ENCODE data around the gene SLX9.

SLX9 gene

DNA sequence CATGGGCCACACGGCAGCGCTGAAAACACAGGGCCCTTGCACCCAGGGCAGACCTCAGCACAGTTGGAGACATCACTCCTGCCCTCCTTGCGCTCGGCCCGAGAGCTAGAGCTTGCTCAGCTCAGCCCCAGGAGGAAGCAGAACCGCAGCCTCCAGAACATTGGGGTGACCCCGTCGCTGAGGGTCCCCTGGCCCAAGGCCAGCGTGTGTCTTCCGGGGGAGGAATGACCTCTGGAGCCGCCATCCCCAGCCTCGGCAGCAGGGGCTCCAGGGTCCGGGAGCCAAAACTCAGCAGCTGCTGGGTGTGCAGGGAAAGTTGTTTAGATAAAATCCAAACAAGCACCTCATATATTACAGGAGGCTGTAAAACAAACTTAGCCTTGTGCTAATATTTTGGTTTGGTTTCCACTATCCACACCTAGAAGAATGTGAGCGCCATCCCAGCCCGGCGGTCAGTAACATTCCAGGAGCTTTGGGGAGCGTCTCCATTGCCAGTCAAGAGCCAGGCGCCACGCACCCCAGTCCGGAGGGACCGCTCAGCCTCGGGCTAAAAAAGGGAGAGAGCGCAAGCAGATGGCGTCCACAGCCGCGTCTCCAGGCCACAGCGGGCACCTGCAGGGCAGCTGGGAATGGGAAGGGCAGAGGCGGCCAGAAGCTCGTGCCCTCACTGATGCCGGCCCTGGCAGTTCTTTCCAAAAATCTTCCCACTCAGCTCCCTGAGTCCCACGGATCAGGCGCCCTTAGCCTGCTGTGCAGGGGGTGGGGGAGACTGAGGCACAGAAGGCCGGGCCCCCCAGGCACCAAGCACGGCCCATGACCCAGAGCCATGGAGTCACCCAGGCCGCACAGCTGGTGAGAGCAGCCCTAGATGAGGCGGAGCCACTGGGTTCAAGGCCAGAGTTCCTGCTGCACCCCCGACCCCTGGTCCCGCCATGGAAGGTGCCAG, 52.0 kb downstream of the SLX9 start:
- DNase-seq (ENCODE audit: low spot score), result no peak

DNA sequence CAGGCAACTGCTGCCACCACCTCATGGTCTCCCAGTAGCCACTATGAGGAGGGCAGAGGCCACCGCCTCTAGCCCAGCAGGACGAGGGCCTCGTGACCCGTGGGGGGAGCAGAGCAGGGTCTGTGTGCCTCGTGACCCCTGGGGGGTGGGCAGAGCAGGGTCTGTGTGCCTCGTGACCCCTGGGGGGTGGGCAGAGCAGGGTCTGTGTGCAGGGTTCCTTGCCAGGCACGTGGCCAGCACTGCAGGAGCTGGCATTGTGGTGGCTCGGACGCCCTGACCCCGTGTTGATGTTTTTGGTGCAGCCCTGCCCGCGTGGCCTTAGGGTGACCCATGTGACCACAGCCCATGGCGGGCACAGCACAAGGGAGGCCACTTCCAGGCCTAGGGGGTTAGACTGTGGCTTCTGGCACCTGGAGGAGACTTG, 52.8 kb downstream of the SLX9 start:
- DNase-seq (ENCODE audit: low spot score), result no peak

DNA sequence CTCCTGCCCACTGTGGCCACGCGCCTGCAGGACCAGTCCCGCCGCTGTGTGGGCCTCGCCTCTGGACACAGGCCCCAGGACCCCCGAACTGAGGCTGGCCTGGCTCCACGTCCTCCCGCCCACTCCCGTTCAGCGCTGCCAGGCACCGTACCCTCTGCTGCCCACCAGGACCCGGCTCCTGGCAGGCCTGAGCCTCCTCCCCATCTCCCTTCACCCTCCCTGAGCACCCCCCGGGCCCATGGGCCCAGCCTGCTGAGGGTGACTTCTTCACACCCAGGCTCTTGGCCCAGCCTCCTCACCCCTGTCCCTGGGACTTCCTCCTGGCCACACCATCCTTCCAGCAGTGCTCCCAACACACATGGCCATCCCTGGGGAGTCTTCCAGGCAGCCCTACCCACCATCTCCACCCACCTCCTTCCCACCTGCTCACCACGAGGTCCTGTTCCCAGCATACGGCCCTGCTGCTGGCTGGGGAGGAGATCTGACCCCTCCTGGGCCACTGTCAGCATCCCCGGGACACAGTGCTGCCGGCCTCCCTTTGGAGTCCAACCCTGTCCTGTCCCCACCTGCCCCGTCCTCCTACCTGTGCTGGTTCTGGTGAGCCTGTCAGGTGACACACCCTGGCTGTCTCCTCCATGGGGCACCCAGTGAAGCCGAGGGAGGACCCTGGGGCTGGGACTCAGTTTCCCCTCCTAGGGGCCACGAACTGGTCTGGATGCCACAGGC, 53.7 kb downstream of the SLX9 start:
- DNase-seq (ENCODE audit: low spot score), result no peak

DNA sequence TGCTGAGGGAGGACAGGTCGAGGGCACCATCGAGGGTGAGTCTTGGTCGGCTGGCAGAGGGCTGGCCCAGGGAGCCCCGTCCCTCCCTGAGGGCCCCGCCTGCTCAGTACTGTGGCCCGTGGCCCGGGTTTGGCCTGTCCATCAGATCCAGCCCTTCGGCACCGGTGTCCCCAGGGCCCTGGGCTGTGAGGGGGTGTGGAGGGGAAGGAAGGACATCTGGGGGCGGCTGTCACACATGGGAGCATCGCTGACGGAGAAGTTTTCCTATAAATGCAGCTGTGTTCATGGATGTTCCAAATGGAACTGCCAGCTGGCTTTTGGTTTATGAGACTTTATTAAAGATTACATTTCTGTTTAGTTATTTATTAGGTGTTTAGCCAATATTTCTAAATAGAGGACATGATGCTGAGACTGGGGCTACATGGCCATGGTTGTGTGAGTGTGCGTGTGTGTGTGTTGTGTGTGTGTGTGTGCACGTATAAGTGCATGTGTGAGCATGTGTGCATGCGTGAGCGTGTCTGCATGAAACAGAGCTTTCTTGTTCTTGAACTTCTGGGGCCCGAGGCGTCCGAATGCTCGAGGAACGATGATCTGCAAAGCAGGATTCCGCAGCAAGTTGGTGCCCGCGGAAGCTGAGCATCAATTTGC, 54.3 kb downstream of the SLX9 start:
- DNase-seq (ENCODE audit: low spot score), result no peak

DNA sequence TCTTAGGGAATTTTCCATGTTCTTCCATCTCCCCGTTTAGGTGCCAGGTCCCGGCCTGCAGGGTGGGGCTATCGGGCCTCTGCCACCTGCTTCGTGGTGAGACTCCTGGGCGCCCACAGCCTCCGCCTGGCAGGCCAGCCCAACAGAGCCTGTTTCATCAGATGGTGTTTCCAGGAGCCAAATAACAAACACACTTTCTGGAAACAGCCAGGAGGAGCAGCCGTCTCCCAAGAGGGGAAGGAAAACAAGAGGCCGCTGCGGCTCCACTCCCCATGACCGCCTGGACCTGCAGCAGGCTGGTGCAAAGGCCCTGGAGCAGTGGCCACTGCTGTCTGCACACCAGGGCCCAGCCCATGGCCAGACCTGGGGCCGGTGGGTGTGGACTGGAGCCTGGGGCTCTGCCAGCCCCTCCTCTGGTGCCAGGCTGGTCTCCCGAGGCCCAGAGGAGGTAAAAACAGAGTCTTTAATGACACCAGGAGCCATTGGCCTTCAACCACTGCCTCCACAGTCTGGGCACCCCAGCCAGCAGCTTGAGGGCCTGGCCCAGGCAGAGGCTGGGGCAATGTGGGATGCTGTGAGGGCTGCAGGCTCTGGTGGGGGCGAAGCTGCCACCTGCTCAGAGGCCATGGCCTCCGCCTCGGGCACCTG, 55.0 kb downstream of the SLX9 start:
- no peak for DNase-seq (ENCODE audit: low spot score)

DNA sequence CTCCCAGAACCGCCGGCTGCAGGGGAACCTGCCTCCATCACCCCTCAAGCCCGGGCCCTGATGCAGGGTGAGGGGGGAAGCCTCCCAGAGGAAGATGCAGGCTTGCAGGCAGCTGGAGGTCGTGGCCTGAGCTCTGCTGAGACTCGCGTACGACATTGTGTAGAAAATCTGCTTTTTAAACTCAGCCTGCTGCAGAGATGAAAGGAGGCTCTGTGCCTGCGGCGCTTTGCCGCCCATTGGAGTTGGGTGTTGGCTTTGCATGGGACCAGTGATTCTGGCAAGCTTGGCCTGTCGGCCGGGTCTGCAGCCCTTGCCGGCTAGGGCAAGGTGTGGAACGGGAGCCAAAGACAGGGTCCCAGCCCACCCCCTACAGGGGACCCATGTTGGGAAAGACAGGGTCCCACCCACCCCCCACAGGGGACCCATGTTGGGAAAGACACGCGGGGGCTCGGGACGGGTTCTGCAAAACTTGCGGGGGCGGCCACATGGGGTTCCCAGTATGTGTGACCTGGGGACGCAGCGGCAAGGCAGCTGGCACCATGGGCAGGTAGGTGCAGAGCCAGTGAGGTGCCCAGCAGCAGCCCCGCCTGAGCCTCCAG, 55.6 kb downstream of the SLX9 start:
- no peak for DNase-seq (ENCODE audit: low spot score)

DNA sequence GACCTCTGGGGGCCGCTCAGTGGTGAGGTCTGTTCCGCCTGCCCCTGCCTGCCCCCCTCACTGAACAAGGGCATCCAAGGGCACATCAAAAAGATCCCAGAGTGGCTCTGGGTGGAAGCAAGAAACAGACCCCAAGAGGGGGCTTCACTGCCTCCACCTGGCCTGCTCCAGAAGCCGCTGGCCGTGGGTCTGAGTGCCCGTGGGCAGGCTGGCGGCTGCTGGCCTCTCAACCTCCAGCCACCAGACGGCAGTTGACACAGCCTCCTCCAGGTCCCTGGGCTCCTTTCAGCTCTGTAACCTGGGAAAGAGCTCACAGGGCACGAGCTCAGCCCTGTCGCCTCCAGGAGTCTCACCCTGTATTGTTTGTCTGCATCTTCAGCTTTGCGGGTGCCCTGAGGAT, 56.3 kb downstream of the SLX9 start:
- no peak for DNase-seq (ENCODE audit: low spot score)

DNA sequence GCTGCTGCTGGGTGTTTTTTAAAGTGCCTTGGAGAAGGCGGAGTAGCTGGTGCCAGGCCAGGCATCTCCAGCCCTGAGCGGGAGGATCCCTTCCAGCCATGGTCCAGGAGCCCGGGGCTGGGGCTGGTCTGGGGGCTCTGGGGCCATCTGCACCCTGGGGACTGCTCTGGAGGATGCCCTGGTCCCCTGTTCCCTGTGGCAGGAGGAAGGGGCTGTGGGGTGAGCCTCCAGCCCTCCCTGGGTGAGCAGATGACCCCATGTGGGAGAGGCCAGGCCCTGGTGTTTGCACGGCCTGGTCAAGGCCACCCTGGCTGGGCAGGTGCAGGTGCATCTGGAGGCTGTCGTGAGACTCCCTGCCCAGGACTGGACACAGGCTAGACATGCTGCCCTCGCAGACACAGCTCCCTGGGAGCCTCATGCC, 56.7 kb downstream of the SLX9 start:
- no peak for DNase-seq (ENCODE audit: low spot score)

DNA sequence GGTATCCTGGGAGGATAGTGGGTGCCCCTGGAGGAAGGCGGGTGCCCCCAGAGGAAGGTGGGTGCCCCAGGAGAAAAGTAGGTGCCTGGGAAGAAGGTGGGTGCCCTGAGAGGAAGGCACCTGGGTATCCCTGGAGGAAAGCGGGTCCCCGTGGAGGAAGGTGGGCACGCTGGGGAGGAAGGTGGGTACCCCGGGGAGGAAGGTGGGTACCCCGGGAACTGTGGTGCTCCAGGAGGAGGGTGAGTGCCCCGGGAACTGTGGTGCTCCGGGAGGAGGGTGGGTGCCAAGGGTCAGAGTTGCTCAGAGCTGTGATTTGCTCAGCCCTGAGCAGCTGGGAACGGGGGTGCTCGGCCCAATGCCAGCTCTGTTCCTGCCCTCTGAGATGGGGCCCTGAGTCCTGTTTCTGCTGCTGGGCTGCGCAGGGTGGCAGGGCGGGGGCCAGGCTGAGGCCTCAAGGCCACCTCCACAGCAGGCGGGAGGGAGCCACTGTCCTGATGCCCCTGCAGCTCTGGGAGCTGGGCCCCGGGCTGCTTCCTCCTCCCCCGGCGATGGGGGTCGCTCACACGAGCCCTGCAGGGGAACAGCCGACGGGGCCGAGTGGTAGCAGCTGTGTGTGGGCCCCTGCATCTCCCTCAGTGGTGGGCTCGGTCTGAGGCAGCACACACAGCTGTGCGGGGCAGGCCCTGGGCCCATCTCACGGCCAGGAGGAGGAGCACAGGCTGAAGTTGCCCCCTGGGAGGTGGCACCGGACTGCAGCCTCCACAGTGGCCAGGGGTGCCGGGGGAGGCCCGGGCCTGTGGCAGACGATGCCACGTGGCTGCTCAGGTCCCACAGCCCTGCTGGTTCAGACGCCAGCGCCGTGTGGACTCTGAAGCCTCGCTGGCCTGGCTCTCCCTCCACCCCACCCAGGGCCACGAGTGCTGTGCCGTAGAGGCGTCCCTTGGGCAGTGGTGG, 57.4 kb downstream of the SLX9 start:
- DNase-seq (ENCODE audit: low spot score), result no peak

DNA sequence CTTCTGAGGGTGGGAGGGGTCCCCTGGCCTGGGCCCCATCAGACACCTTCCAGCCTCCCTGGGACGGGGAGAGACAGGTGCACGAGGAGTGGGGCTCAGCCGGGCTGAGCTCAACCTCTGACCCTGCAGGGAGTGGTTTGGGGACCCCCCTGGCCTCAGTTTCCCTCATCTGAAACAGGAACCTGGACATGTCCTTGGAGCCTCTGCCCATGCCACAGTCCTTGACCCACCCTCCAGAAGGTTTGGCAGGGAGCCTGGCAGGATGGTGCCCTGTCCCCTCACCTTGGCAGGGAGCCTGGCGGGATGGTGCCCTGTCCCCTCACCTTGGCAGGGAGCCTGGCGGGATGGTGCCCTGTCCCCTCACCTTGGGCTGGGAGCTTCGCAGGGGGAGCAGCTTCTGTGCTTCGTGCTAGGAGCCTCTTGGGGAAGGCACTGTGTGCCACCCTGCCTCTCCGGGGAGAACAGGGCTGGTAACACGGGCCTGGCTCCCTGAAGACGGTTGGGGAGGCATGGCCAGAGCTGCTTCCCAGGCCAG, 58.3 kb downstream of the SLX9 start:
- no peak for DNase-seq (ENCODE audit: low spot score)

DNA sequence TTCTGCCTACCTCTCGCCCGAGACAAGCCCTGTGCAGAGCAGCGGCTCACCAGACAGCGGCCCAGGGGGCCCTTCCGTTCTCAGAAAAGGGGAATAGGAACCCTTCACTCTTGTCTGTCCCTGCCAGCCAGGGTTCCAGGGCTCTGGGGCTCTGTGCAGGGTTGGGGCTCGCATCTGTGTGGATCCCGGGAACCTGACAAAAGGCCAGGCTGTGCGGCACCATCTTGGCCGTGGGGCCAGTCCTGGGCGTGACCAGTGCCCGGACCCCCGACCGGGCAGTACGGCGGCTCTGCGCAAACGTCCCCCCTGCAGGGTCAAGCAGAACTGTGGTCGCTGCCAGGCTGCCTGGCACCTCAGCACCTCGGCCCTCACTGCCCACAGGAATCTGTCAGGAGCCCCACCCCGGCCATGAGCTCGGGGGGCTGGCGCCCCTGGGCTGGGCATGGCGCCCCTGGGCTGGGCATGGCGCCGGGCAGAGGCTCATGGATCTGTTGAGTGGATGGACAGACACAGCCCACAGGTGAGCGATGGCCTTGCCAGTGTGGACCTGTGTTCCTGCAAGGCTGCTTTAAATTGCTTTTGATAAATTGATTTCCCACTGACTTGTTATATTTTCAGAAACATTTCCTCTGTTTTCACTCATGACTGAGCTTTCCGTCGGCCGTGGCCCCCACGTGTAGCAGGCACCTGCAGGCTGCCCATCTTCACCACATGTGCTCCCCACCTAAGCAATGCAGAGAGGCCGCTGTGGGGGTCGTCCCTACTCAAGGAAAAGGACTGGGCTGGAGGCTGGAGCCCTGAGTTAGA, 59.0 kb downstream of the SLX9 start:
- no peak for DNase-seq (ENCODE audit: low spot score)

DNA sequence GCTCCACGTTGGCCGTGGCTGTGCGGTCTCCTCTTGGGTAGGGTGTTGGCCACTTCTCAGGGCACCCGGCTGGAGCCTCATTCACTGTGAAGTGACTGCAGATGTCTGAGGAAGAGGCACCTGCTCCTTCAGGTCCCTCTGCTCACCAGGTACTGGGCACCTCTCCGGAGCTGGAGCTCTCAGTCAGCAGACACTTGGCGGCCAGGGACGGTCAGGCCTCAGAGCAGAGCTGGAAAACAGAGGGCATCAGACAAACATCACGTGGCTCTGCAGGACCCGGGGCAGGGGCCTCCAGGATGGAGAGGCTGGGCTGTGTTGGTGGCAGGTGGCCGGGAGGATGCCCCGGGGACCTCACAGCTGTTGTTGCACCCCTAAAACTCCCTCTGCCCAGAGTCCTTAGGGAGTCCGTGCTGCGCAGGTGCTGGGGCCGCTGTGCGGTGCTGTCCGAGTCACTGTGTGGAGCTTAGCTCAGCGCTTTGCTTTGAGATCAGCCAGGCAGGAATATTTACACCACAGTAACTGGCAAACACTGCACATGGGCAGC, 59.7 kb downstream of the SLX9 start:
- no peak for DNase-seq (ENCODE audit: low spot score)

DNA sequence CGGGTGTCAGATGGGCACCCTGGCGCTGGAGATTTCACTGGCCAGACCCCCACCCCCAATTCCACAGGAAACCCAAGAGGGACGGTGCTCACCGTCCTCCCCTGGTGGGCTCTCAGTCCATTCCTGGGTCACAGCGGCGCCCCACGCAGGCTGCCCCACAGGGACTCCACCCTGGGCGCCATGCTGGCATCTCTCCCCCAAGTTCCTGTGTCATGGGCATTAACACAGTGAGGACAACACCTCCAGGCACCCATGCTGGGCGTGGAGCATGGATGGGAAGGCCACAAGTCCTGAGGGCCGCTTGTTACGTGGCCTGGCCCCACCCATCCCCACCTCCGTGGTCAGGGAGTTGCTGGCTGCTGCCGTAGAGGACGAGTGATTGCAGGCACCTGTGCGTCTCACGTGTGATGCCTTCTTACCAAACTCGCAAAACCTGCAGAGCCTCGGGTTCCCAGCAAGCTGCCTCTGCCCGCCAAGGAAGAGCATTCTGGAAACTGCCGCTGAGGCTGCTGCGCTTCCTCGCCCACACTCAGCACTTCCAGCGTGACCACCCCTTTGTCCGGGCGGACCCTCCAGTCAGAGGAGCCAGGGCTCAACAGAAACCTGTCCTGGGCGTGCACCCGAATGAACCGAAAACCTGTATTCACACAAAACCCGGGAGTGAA, 60.3 kb downstream of the SLX9 start:
- DNase-seq (ENCODE audit: low spot score), result no peak

DNA sequence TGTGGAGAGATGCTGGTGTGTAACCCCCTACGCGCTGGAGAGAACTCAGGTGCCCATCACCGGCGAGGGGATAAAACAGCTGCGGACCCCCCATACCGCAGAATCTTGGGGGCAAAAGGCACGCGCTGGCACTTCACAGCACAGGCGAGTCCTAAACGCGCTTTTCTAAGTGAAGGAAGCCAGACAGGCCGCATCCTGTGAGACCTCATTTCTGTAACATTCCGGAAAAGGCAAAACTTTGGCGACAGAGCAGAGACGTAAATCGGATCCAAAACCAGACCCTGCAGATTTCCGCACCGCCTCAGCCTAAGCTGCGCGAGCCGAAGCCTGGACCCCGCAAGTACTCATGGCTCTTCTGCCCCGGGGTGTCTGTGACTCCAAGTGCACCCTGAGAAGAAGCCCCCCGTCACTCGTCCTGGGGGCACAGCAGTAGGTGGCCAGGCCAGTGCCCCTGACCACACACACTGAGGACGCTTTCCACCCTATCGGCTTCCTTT, 60.9 kb downstream of the SLX9 start:
- no peak for DNase-seq (ENCODE audit: low spot score)

DNA sequence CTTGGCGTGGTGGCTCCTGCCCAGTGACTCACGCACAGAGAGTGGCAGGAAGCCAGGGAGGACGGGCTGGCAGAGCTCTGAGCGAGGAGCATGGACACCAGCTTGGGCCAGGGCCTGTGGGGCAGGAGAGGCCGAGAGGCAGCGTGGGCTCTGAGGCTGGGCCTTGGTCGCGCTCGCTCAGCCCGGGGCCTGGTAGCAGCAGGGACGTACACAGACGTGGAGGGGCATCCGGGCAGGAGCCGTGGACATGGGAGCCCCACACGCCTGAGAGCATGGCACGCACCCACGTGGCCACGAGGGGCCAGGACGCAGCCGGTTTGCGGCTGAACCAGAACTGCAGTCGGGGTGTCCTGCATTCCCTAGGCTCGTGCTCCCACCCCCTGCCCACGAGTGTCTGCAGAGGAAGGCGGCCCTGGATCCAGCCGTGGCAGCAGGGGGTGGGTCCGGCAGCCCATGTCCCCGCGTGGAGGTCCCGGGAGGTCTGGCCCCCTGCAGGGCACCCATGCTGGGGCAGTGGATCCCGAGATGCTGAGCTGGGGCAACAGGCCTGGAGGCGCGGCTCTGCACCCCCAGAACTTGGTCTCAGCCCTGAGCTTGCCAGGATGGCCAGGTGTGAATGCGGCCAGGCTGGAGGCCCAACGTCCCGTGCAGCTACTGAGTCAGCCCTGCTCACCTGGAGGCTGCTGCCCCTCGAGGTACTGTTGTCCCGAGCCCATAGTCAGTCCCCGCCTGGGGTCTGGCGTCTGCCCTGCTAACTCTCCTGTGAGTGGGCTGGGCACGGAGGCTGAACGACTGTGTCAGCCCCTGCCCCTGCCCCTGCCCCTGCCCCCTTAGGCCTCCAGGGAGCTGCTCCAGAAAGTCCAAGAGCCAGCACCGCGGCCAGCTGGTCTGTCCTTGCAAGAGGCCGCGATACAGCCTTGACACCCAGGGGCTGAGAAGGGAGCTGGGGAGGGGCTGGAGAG, 61.6 kb downstream of the SLX9 start:
- no peak for DNase-seq (ENCODE audit: low spot score)

DNA sequence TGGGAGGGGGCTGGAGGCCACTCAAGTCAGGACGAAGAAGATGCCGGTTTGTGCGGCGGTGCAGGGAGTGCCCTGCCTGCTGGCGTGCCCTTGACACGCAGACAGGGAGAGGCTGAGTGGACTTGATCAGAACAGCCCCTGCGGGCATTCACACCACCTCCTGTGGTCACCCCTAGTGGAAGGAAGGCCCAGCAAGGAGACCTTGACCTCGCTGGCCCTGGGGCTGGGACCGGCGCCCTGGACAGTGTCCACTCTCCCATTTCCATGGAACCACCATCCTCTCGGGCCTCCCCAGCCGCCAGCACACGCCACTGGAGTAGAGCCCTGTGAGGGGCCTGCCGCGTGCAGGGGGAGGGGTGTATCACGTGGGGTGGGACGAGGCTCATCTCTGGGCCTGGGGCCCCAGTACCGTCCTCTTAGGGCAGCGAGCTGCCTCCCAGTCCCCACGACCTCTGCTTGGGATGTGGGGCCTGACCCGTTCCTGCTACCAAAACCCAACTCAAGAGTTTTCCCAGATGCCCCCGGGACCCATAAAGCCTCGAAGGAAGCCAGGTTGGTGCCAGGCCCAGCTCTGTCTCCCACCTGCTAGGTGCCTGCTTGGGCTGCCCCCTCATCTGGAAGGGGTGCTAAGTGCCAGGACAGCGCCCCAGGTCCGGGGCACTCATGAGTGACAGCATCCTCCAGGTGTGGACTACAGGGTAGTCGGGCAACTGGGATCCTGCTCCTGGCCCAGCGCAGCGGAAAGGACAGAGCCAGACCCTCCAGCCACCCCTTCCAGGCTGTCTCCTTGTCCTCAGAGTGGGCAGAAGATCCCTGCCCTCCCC, 62.8 kb downstream of the SLX9 start:
- no peak for DNase-seq (ENCODE audit: low spot score)

Measured in D341Med (cell line).